HL-60 (cell line): ENCODE data around the gene CD151.

ENCODE experiments used
- CTCF ChIP-seq: IDR thresholded peaks from one replicate; pipeline ENCODE4 v1.5.1; 2011; ENCODE audit warnings: low read length, control low read depth, inconsistent platforms; ENCODE audit not compliant: insufficient read depth
- POLR2AphosphoS5 ChIP-seq: IDR thresholded peaks from 2 replicates; pipeline ENCODE4 v1.6.1; 2012; ENCODE audit warnings: low read depth

GRCh38 chr11:855330-855674, 22.6 kb downstream of the CD151 start:
- TF ChIP-seq CTCF (no peak), POLR2AphosphoS5 (no peak)
